Smooth muscle cell (in vitro differentiated cells): ENCODE measurements around the gene APEH. TPM values are rescaled to one million over a fixed set of nuclear protein-coding genes. Genes with fewer than 3 reads are reported as not detected.

ENCODE experiments used
- DNase-seq: peaks from one replicate; lab custom pipeline; 2025; ENCODE audit not compliant: unreplicated experiment; lab: John Stamatoyannopoulos, UW
- H2AFZ ChIP-seq: fragments of 200-600 bp; sonication (generic); 2 replicates; pipeline ENCODE4 v1.6.0; 2016; ENCODE audit warnings: antibody characterized with exemption, low read depth, mild to moderate bottlenecking
- H3F3A ChIP-seq: fragments of 200-600 bp; sonication (generic); 2 replicates; pipeline ENCODE4 v1.6.0; 2017; ENCODE audit warnings: antibody characterized with exemption, low read depth
- H3K27ac ChIP-seq: fragments of 200-600 bp; sonication (generic); 2 replicates; pipeline ENCODE4 v1.5.1; 2016; ENCODE audit warnings: low read depth, mild to moderate bottlenecking
- H3K27me3 ChIP-seq: fragments of 200-600 bp; sonication (generic); 2 replicates; pipeline ENCODE4 v1.6.1; 2016; ENCODE audit warnings: low read depth, mild to moderate bottlenecking
- H3K36me3 ChIP-seq: fragments of 200-600 bp; sonication (generic); 2 replicates; pipeline ENCODE4 v1.5.1; 2016; ENCODE audit warnings: low read depth
- H3K4me1 ChIP-seq: fragments of 200-600 bp; sonication (generic); 2 replicates; pipeline ENCODE4 v1.5.1; 2016; ENCODE audit warnings: low read depth
- H3K4me2 ChIP-seq: fragments of 200-600 bp; sonication (generic); 2 replicates; pipeline ENCODE4 v1.6.0; 2016; ENCODE audit warnings: mild to moderate bottlenecking
- H3K4me3 ChIP-seq: fragments of 200-600 bp; sonication (generic); 2 replicates; pipeline ENCODE4 v1.5.1; 2016; ENCODE audit warnings: mild to moderate bottlenecking
- H3K79me2 ChIP-seq: fragments of 200-600 bp; sonication (generic); 2 replicates; pipeline ENCODE4 v1.6.0; 2016; ENCODE audit warnings: low read depth, mild to moderate bottlenecking
- H3K9ac ChIP-seq: fragments of 200-600 bp; sonication (generic); 2 replicates; pipeline ENCODE4 v1.6.0; 2016; ENCODE audit warnings: low read depth
- H3K9me3 ChIP-seq: fragments of 200-600 bp; sonication (generic); replicated peaks from 2 replicates; pipeline ENCODE4 v1.5.1; 2016; ENCODE audit warnings: low read depth
- H4K20me1 ChIP-seq: fragments of 200-600 bp; sonication (generic); 2 replicates; pipeline ENCODE4 v1.6.0; 2016; ENCODE audit warnings: low read depth
- WGBS: methylation state at CpG from one replicate; pipeline ENCODE4 v1.1.7; 2016; ENCODE audit warnings: low lambda C conversion rate; 5-methylcytosine and 5-hydroxymethylcytosine counted together
- polyA plus RNA-seq: library from polyadenylated mRNA; unstranded; fragments of >200 nt; fragmentation: Nextera tagmentation; extraction: Ambion mirVana; gene quantifications from 2 replicates; pipeline ENCODE4 v1.2.1, GENCODE V29; 2016
- total RNA-seq: library from RNA; depleted of rRNA; stranded (reverse); fragments of >200 nt; gene quantifications from 2 replicates; pipeline ENCODE4 v1.2.3, GENCODE V29; 2014
- TF ChIP-seq, protein P1 (sequence below): fragments of 200-600 bp; sonication (generic); IDR thresholded peaks from 2 replicates; pipeline ENCODE4 v1.5.1; 2017; ENCODE audit warnings: borderline replicate concordance, mild to moderate bottlenecking, antibody characterized with exemption; ENCODE audit not compliant: insufficient read depth, poor library complexity, severe bottlenecking

APEH gene
- total and polyA plus RNA-seq, 2 experiments from 2014 or later, result 69.4 to 91.7 TPM

DNA sequence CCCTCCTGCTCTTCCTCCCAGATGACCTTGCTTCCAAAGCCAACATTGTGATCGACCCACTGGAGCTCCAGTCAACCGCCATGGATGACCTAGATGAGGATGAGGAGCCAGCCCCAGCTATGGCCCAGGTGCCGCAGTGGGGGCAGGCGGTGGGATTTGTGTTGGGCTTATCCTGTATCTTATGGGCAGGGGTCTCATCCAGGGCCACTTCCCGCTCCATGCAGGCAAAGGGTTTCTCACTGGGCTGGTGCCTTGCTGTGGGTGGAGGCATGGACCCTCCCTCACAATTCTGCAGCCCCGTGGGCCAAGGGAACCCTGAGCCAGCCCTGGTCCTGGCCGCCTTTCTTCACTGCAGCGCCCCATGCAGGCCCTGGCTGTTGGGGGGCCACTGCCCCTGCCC is 30.5 kb downstream of the APEH start:
- Histone ChIP-seq H3K79me2 (no peaks in the 10 kb centered on the region), H3K9me3 (no peaks in the 10 kb centered on the region), H3K4me2 (no peak overlapping the region), H2AFZ (no peak overlapping the region), H3K9ac (no peak overlapping the region), H3K4me1 (no peaks in the 10 kb centered on the region), H3K36me3 (no peaks in the 10 kb centered on the region), H3K27me3 (no peaks in the 10 kb centered on the region), H3K4me3 (no peak overlapping the region), H4K20me1 (no peaks in the 10 kb centered on the region), H3K27ac (no peak overlapping the region), H3F3A (no peaks in the 10 kb centered on the region)
- WGBS, result 96% methylated on average over 8 of the region's 8 CpGs
- TF ChIP-seq, protein P1, sequence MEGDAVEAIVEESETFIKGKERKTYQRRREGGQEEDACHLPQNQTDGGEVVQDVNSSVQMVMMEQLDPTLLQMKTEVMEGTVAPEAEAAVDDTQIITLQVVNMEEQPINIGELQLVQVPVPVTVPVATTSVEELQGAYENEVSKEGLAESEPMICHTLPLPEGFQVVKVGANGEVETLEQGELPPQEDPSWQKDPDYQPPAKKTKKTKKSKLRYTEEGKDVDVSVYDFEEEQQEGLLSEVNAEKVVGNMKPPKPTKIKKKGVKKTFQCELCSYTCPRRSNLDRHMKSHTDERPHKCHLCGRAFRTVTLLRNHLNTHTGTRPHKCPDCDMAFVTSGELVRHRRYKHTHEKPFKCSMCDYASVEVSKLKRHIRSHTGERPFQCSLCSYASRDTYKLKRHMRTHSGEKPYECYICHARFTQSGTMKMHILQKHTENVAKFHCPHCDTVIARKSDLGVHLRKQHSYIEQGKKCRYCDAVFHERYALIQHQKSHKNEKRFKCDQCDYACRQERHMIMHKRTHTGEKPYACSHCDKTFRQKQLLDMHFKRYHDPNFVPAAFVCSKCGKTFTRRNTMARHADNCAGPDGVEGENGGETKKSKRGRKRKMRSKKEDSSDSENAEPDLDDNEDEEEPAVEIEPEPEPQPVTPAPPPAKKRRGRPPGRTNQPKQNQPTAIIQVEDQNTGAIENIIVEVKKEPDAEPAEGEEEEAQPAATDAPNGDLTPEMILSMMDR, result no peak
- DNase-seq, result no peak

DNA sequence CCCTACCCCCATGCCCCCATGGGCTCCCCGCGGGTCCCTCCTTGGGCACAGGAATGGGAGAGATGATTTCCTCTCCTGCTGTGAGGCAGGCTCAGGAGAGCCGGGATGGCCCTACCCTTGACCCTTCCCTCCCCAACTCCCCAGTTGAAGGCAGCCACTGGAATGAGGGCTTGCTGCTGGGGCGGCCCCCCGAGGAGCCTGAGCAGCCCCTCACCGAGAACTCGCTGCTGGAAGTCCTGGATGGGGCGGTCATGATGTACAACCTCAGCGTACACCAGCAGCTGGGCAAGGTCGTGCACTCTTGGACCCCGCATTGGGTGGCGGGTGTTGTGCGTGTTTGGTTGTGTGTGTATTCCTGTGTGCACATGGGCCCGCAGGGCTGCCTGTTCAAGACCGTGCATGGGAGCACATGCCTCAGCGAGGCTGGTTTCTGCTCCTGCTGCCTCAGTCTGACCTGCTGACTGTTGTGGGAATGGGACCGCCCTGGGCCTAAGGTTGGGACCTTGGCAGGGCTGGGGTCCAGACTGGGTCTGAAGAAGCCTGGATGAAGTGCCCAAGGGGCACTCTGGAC is 31.3 kb downstream of the APEH start:
- no peaks in the 10 kb centered on the region for H3K9me3 ChIP-seq
- H3K27ac ChIP-seq, result no peak overlapping the region
- no peak for DNase-seq
- H3K4me2 ChIP-seq, result no peak overlapping the region
- no peak overlapping the region for H3K9ac ChIP-seq
- TF ChIP-seq, protein P1, result no peak
- H3K79me2 ChIP-seq, result no peaks in the 10 kb centered on the region
- no peaks in the 10 kb centered on the region for H3K27me3 ChIP-seq
- H3F3A ChIP-seq, result no peaks in the 10 kb centered on the region
- no peaks in the 10 kb centered on the region for H3K36me3 ChIP-seq
- H4K20me1 ChIP-seq, result no peaks in the 10 kb centered on the region
- 97% methylated on average over 17 of the region's 17 CpGs for WGBS
- H3K4me3 ChIP-seq, result no peak overlapping the region
- H3K4me1 ChIP-seq, result no peaks in the 10 kb centered on the region
- no peak overlapping the region for H2AFZ ChIP-seq

DNA sequence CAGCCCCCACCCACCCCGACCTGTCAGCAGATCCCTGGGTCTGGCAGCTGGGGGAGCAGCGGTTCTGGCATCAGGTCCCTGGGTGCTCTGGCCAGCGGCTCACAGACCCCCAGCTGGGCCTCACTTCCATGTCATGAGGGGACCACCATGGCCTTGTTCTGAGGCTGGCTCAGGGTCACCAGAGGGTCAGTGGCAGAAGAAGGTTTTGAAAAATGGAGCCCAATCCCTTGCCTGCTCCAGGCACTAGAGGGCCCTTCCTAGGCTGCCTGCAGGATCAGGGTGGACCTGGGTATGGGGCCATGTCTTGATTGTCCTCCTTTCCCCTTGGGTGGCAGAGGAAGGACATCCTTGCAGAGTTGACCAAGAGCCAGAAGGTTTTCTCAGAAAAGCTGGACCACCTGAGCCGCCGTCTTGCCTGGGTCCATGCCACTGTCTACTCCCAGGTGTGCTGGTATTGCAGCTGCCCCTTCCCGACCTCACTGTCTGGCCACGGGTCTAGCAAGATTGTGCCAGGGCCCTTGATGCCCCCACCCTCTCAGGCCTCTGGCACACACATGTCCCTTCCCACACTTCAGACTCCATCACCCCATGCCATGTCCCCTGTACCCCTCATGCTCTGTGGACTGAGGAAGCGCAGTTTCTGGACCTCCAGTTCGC is 32.4 kb downstream of the APEH start:
- 94% methylated on average over 8 of the region's 9 CpGs for WGBS
- Histone ChIP-seq H3K79me2 (no peaks in the 10 kb centered on the region), H3K9ac (no peak overlapping the region), H4K20me1 (no peaks in the 10 kb centered on the region), H2AFZ (no peak overlapping the region), H3F3A (no peaks in the 10 kb centered on the region), H3K4me1 (no peaks in the 10 kb centered on the region), H3K36me3 (no peaks in the 10 kb centered on the region), H3K27me3 (no peaks in the 10 kb centered on the region), H3K27ac (no peak overlapping the region), H3K4me2 (no peak overlapping the region), H3K9me3 (no peaks in the 10 kb centered on the region), H3K4me3 (no peak overlapping the region)
- no peak for DNase-seq
- TF ChIP-seq, protein P1, result no peak

DNA sequence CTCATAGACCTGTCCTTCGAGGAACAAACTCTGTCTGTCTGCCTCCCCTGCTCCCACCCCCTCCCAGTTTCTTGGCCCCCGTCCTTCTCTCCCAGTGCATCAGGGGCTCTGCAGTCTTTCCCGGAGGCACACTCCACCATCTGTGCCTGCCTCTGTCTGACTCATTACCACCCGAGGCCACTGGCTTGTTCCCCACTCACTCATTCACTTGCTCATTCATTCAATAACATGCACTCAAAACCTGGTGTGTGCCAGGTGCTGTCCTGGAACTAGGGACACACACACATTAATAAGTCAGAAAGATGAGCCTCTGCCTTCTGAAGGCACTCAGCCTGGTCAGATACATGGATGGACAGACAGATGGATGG is 32.9 kb downstream of the APEH start:
- Histone ChIP-seq H3K79me2 (no peaks in the 10 kb centered on the region), H3K27ac (no peak overlapping the region), H3K27me3 (no peaks in the 10 kb centered on the region), H3K4me1 (no peaks in the 10 kb centered on the region), H3K9me3 (no peaks in the 10 kb centered on the region), H2AFZ (no peak overlapping the region), H4K20me1 (no peaks in the 10 kb centered on the region), H3K9ac (no peak overlapping the region), H3K36me3 (no peaks in the 10 kb centered on the region), H3K4me2 (no peak overlapping the region), H3F3A (no peaks in the 10 kb centered on the region), H3K4me3 (no peak overlapping the region)
- TF ChIP-seq, protein P1, result no peak
- WGBS, result 89% methylated on average over 3 of the region's 4 CpGs
- DNase-seq, result no peak
